Immature natural killer cell (primary cell): ENCODE results near the gene TNIP1. TPM values are rescaled to one million over a fixed set of nuclear protein-coding genes. Genes with fewer than 3 reads are reported as not detected.

ENCODE experiments used
- DNase-seq, 3 donors: peaks; one replicate each; pipeline ENCODE4 v3.0.0; 2022; ENCODE audit warnings: mixed read lengths in 1 of 3
- H3K27ac Mint-ChIP-seq, 6 donors: one replicate each; pipeline ENCODE4 v1.8.0; 2020; ENCODE audit warnings: mixed read lengths in 6 of 6, mild to moderate bottlenecking in 5 of 6, inconsistent platforms in 4 of 6, moderate library complexity in 3 of 6
- H3K27me3 Mint-ChIP-seq, 3 donors: one replicate each; pipeline ENCODE4 v1.8.0; 2020 to 2021; ENCODE audit warnings: low read depth in 3 of 3, mild to moderate bottlenecking in 3 of 3, mixed read lengths in 3 of 3, moderate library complexity in 3 of 3, inconsistent platforms in 1 of 3
- H3K36me3 Mint-ChIP-seq, 3 donors: one replicate each; pipeline ENCODE4 v1.8.0; 2020; ENCODE audit warnings: mixed read lengths in 3 of 3, inconsistent platforms in 2 of 3, mild to moderate bottlenecking in 2 of 3
- H3K4me1 Mint-ChIP-seq, 2 donors: one replicate each; pipeline ENCODE4 v1.8.0; 2020; ENCODE audit warnings: inconsistent platforms in 2 of 2, mild to moderate bottlenecking in 2 of 2, mixed read lengths in 2 of 2, moderate library complexity in 1 of 2
- H3K4me3 Mint-ChIP-seq, 5 donors: one replicate each; pipeline ENCODE4 v1.8.0; 2020; ENCODE audit warnings: mild to moderate bottlenecking in 5 of 5, mixed read lengths in 5 of 5, inconsistent platforms in 3 of 5, moderate library complexity in 3 of 5
- H3K9me3 Mint-ChIP-seq, 6 donors: one replicate each; pipeline ENCODE4 v1.8.0; 2020; ENCODE audit warnings: mild to moderate bottlenecking in 6 of 6, mixed read lengths in 6 of 6, inconsistent platforms in 4 of 6, moderate library complexity in 3 of 6
- polyA plus RNA-seq, 3 donors: library from polyadenylated mRNA; unstranded; fragments of 300-500 nt; fragmentation: Illumina TruSeq; gene quantifications; one replicate each; pipeline ENCODE4 v1.2.3, GENCODE V29; 2021

The TNIP1 gene
- polyA plus RNA-seq, 3 donors from 2014 or later, result 21.8 to 62.4 (median 40.2) TPM

DNA sequence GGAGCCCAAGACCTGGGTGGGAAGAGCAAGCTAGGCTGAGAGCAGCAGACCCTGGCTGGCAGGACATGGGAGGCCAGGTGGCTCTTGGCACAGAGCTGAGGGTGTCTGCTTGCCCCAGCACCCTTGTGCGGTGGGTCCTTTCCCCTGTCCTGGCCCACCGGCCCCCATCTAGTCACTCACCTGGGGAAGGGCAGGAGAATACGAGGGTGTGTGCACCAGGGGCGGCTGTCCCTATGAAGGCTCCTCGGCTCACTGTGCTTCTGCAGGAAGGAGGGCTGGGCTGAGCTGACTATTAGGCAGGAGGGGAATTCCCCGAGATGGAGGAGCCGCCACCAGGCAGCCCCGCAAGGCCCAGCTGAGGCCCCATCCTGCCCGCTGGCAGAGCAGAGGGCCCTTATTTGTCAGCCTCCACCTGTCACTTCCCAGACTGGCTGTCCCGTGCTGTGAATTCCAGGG lies 6.1 kb upstream of the TNIP1 start:
- H3K36me3 Mint-ChIP-seq, result peaks cover 0 to 4% (median 0%) of the 10 kb centered on the region in 3 donors
- peaks cover 33 to 37% of the 10 kb centered on the region in 2 donors for H3K4me1 Mint-ChIP-seq
- H3K27ac Mint-ChIP-seq, result peak overlapping the region in 4 of 6 donors; percentile 14 to 52 (median 40)
- peak; percentile 33 to 42 (median 42) for DNase-seq
- no peaks in the 10 kb centered on the region for H3K9me3 Mint-ChIP-seq
- H3K27me3 Mint-ChIP-seq, result peaks cover 5 to 7% (median 6%) of the 10 kb centered on the region in 3 donors
- H3K4me3 Mint-ChIP-seq, result peak overlapping the region in 4 of 5 donors; percentile 6 to 40 (median 20)

DNA sequence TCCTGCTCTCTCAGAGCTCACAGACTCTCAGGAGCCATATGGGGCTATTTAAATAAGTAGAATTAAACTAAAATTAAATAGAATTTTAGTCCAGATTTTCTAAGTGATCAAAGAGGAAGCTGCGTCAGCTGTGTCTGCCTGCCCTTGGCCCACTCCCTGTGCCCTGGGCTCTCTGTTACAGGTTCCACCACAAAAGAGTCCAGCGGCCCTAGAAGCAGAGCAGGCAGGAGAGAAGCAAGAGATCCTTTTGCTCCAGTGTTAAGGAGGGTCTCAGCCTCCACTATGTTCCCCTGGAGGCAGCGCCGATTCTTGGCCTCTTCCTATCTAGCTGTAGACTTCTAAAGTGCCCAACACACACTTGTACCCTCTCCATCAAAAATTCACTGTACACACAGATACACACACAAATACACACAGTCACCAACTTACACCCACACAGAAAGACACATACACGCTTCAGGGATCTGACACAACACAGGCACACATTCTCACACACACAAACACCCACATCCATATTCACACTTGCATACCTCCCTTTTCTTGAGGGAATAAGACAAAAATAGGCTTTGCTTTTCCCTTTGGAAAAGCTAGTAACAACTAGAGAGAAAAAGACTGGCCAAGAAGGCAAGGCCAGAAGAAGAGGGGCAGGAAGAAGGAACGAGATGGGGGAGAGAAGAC lies 5.5 kb upstream of the TNIP1 start:
- Mint-ChIP-seq H3K36me3 (peaks cover 0 to 4% (median 0%) of the 10 kb centered on the region in 3 donors), H3K27ac (peak overlapping the region in 5 of 6 donors; percentile 41 to 63 (median 51)), H3K4me3 (peak overlapping the region; percentile 1 to 40 (median 6)), H3K9me3 (no peaks in the 10 kb centered on the region), H3K27me3 (peaks cover 2 to 10% (median 8%) of the 10 kb centered on the region in 3 donors), H3K4me1 (peaks cover 32 to 37% of the 10 kb centered on the region in 2 donors)
- DNase-seq, result no peak

DNA sequence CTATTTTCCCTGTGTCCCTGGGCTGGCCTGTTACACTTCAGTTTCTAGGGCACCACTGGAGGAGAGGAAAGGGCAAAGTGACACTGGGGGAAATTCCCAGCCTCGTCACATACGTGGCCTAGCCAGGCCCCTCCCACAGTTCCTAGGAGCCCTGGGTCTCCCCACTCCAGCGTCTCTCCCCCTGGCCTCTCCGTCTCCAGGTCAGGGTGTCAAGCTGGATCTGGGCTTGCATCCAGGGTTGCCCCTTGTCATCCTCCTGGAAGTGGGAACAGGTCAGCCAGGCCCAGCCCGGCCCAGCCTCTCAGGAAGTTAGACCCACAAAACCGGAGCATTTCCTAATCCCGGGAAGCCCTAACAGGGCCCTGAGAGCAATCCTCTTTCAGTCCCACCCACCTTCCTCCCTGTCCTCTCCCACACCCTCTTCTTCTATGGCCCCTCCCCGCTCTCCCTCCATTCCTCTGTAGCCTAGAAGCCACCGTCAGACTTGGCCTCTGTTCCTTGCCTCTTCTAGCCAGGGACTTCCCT lies 4.7 kb upstream of the TNIP1 start:
- DNase-seq, result no peak
- Mint-ChIP-seq H3K27ac (peak overlapping the region in 4 of 6 donors; percentile 41 to 78 (median 52)), H3K36me3 (peaks cover 0 to 4% (median 0%) of the 10 kb centered on the region in 3 donors), H3K9me3 (no peaks in the 10 kb centered on the region), H3K4me3 (no peak overlapping the region), H3K27me3 (peaks cover 2 to 11% (median 10%) of the 10 kb centered on the region in 3 donors), H3K4me1 (peaks cover 35 to 41% of the 10 kb centered on the region in 2 donors)

DNA sequence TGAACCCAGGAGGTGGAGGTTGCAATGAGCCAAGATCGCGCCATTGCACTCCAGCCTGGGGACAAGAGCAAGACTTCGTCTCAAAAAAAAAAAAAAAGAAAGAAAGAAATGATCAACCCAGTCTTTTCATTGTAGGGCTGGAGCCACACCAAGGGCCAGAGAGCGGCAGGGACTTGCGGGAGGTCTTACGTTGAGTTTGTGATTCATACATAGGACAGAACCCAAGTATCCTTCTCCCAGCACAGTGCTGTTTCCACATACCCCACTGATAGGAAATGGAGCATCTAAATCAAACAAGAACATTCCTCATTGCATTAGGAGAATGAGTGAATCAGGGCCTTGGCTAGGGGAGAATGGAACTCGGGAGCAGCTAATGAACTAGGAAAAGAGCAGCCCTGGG lies 3.5 kb upstream of the TNIP1 start:
- no peak overlapping the region for H3K4me3 Mint-ChIP-seq
- H3K4me1 Mint-ChIP-seq, result peaks cover 45 to 52% of the 10 kb centered on the region in 2 donors
- no peaks in the 10 kb centered on the region for H3K9me3 Mint-ChIP-seq
- H3K27me3 Mint-ChIP-seq, result peaks cover 2 to 16% (median 6%) of the 10 kb centered on the region in 3 donors
- no peak for DNase-seq
- peaks cover 0 to 4% (median 0%) of the 10 kb centered on the region in 3 donors for H3K36me3 Mint-ChIP-seq
- H3K27ac Mint-ChIP-seq, result peak overlapping the region in 2 of 6 donors; percentile 22 to 34

DNA sequence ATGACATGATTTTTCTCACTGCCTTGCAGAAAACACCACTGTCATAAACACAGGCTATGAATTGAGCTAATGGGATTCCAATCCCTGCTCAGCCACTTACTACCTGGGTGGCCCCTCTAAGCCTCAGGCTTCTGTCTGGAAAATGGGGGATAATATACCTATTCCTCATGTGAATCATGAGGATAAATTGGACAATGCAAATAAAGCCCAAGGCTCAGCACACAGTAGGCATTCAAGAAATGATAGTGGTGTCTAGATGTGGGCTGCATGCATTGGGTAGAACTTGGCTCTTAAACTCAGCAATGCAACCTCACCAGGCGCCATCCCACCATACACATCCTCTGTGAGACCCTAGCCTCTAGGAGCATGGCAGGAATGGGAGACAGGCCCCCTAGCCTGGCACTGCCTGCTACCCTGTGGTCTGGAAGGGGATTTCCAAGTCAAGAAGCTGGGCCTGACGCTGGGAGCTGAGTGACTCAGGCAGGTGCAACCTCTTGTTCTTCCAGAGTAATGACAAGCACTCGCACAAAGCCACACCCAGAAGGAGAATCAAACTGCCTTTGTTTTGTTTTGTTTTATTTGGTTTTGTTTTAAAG lies 2.3 kb upstream of the TNIP1 start:
- Mint-ChIP-seq H3K27me3 (peaks cover 2 to 24% (median 6%) of the 10 kb centered on the region in 3 donors), H3K4me1 (peaks cover 57 to 63% of the 10 kb centered on the region in 2 donors), H3K9me3 (no peaks in the 10 kb centered on the region), H3K4me3 (peak overlapping the region in 1 of 5 donors; percentile 19), H3K27ac (peak overlapping the region in 5 of 6 donors; percentile 40 to 97 (median 86)), H3K36me3 (peaks cover 0 to 7% (median 4%) of the 10 kb centered on the region in 3 donors)
- DNase-seq, result no peak

DNA sequence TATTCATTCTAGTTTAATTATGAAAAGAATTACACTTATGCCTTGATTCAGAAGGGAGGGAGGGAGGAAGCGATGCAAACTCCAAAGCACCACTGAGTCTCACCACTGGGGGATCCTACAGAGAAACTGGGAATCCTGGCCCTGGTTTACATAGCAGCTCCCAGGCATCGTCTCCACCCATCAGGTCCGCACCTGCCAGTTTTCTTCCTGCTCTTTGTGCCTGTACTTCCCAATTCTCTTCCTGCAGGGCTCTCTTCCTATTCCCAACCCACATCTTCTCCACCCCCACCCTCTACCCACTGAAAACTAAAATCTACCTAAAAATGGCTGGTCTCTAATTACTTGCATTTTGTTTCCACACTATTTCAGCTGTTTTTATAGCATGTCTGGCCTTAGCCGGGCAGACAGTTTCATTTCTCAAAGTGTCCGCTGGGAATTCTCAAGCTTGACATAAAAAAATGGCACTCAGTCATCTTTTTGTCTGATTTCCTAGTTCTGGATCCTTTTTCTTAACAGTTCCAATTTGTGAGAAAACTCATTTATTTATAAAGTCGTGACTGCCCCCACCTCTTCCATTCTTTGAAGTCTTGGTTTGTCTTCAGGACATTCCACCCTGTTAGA lies 1.6 kb upstream of the TNIP1 start:
- H3K9me3 Mint-ChIP-seq, result no peaks in the 10 kb centered on the region
- H3K4me1 Mint-ChIP-seq, result peaks cover 61 to 71% of the 10 kb centered on the region in 2 donors
- DNase-seq, result no peak
- H3K27me3 Mint-ChIP-seq, result peaks cover 2 to 28% (median 6%) of the 10 kb centered on the region in 3 donors
- peak overlapping the region; percentile 48 to 91 (median 89) for H3K4me3 Mint-ChIP-seq
- peak overlapping the region; percentile 55 to 98 (median 90) for H3K27ac Mint-ChIP-seq
- peaks cover 0 to 11% (median 4%) of the 10 kb centered on the region in 3 donors for H3K36me3 Mint-ChIP-seq

DNA sequence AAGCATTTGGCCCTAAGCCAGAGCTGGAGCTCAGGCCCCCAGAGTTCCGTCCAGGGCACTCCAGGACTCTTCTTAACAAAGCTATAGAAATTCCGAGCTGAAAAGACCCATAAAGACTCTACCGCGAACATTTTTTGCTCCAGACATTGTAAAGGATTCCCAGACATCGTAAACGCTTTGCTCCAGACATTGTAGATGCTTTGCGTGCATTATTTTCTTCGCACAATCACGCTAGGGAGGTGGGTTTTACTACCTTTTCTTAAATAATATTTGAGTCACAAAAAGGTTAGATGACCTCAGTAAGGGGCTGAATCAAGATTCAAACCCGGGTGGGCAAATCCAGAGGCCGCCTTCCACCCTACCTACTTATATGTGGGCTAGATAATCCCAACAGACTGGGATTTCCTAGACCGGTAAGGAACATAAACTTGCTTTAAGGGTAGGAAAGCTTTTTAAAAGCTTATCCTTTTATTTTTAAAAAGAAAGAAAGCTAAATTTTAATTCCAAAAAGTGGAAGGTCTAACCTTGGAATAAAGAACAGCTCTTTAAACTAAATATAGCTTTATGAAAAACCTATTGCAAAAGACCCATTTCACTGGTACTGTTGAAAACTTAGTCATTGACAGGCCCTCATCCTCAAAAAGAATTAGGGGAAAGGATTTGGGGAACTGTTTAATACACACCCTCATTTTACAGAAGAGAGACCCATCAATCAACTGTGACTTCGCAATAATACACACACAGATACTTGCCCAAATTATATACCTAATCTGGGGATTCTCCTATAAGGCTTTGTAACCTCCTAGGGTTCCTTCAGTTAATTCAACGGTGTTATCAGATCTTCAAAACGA lies 822 bp upstream of the TNIP1 start:
- Mint-ChIP-seq H3K4me3 (peak overlapping the region; percentile 89 to 92 (median 90)), H3K27ac (peak overlapping the region; percentile 86 to 98 (median 94)), H3K36me3 (peaks cover 0 to 10% (median 9%) of the 10 kb centered on the region in 3 donors), H3K9me3 (no peaks in the 10 kb centered on the region), H3K4me1 (peaks cover 65 to 75% of the 10 kb centered on the region in 2 donors), H3K27me3 (peaks cover 2 to 28% (median 6%) of the 10 kb centered on the region in 3 donors)
- no peak for DNase-seq

DNA sequence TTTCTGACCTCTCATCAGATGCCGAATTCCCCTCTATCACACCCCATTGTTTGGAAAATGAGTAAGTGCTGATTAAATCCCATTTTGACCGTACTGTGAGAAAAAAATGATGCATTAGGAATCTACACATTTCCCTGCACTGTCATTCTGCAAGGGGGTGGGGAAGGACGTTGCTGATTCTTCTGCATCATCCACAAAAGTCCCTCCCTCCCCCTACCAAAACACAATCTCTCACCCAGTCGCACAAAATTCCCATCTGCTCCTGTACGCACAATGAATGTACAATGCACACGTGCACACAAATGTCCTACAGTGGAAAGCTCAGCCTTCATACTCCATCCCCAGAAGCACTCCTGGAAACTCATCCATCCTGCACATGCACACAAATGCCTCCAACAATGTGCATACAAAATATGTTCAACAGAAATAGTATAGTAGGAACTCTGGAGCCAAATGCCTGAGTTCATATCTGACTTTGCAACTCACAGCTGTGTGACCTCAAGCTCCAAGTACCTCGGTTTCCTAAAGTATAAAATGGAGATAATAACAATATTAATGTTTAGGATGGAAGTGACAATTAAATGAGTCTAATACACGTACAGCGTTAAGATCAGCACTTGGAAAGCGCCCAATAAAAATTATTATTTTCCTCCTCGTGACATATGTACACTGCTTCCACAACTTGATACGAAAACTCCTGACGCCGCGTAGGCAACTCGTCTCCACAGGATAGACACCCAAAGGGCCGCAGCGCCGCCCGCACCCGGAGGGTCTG lies 809 bp downstream of the TNIP1 start:
- peak overlapping the region; percentile 86 to 99 (median 96) for H3K27ac Mint-ChIP-seq
- peaks cover 69 to 82% of the 10 kb centered on the region in 2 donors for H3K4me1 Mint-ChIP-seq
- H3K27me3 Mint-ChIP-seq, result peaks cover 2 to 27% (median 6%) of the 10 kb centered on the region in 3 donors
- DNase-seq, result no peak
- peak overlapping the region; percentile 88 to 98 (median 92) for H3K4me3 Mint-ChIP-seq
- H3K9me3 Mint-ChIP-seq, result no peaks in the 10 kb centered on the region
- peaks cover 0 to 16% (median 7%) of the 10 kb centered on the region in 3 donors for H3K36me3 Mint-ChIP-seq

DNA sequence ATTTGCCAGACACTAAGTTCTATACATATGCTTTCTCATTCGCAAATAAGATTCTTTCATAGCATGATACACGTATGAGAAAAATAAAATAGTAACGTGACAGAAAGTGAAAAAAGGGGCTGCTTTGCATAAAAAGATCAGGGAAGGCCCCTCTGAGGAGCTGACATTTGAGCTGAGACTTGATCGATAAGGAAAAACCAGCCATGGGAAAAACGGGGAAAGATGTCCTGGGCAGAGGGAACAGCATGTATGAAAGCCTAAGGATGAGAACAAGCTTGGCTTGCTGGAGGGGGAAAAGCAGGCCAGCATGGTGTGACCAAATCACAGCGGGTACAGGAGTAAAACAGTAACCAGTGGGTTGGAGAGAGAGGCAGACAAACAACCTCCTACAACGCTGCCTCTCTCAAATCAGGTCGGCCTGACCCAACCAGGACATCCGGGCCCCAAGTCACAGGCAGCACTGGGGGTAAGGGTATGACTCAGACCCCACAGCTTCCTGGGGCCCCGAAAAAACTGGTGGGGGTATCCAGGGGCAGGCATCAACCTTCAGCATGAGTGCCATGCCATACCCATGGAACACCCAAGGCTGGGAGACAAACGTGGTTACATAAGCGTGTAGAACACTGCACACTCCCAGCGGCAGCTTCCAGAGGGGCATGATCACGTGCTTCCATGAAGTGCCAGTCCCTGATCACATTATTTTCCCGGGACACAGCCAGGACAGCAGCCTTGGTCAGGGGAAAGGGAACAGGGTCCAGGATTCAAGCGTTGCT lies 2.2 kb downstream of the TNIP1 start:
- Mint-ChIP-seq H3K4me3 (peak overlapping the region; percentile 41 to 98 (median 88)), H3K9me3 (no peaks in the 10 kb centered on the region), H3K27me3 (peaks cover 2 to 27% (median 11%) of the 10 kb centered on the region in 3 donors), H3K27ac (peak overlapping the region; percentile 66 to 99 (median 90)), H3K36me3 (peaks cover 0 to 16% (median 10%) of the 10 kb centered on the region in 3 donors), H3K4me1 (peaks cover 71 to 85% of the 10 kb centered on the region in 2 donors)
- peak in 1 of 3 donors; percentile 57 for DNase-seq

DNA sequence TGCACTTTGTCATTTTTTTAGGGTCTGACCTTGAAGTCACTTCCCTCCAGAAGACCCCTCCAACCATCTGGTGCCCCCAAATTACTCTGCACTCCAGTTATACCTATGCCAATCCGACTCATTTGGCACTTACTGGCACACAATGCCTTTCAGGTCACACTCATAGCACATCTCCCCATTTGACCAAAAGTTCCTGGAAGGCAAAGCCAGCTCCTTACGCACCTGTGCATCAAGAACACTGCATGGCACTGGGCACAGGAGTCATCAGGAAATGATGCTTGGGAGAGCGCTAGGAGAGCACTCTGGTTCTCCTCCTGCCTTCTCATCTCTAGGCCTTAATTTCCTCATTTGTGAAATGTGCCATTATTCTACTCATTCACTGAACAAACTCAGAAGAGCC lies 2.9 kb downstream of the TNIP1 start:
- Mint-ChIP-seq H3K9me3 (no peaks in the 10 kb centered on the region), H3K4me1 (peaks cover 71 to 85% of the 10 kb centered on the region in 2 donors), H3K27ac (peak overlapping the region; percentile 66 to 99 (median 90)), H3K27me3 (peaks cover 2 to 27% (median 11%) of the 10 kb centered on the region in 3 donors), H3K36me3 (peaks cover 0 to 16% (median 10%) of the 10 kb centered on the region in 3 donors), H3K4me3 (peak overlapping the region; percentile 14 to 98 (median 88))
- no peak for DNase-seq

DNA sequence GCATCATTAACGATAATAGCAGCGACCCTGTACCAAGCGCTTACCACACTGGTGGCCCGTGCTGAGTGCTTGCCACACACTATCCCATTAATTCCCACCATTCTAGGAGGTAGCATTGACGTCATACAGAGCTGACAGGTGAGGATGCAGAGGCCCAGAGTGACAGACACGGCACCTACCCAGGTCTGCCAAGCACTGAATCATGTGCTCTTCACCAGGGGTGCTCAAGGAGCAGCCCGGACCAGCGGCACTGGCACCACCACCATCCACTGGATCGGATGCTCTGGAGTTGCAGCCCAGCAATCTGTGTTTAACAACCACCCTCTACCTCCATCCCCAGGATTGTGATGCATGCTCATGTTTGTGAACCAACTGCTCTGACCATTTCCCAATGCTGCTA lies 3.4 kb downstream of the TNIP1 start:
- Mint-ChIP-seq H3K27me3 (peaks cover 2 to 27% (median 11%) of the 10 kb centered on the region in 3 donors), H3K9me3 (no peaks in the 10 kb centered on the region), H3K36me3 (peaks cover 0 to 16% (median 10%) of the 10 kb centered on the region in 3 donors), H3K4me1 (peaks cover 67 to 83% of the 10 kb centered on the region in 2 donors), H3K4me3 (peak overlapping the region in 1 of 5 donors; percentile 98), H3K27ac (peak overlapping the region in 4 of 6 donors; percentile 10 to 99 (median 90))
- DNase-seq, result no peak
